Spleen (tissue), 7 donors: Measurements from ENCODE around the gene CEP57.
"Not testable (repeated sequence)": the region's sequence is repeated elsewhere in the genome, so short reads cannot be mapped to it uniquely, and the experiment has no call there.

Experiments used
- POLR2AphosphoS5 ChIP-seq, 3 donors: sonication (generic); formaldehyde crosslinking; IDR thresholded peaks; one replicate each; pipeline ENCODE4 v1.5.1; 2017; ENCODE audit warnings: antibody characterized with exemption in 3 of 3
- TF ChIP-seq, protein P1 (sequence below), 11 experiments: fragments of 200-600 bp in 7 of 11; fragments of 450-650 bp in 4 of 11; sonication (generic) in 4 of 11; IDR thresholded peaks in 8 of 11; conservative IDR thresholded peaks in 3 of 11; 1 replicate in 7 of 11; 2 replicates in 4 of 11; pipeline versions ENCODE4 v1.4.0 to v1.8.0; 2016 to 2021; ENCODE audit warnings: antibody characterized with exemption in 11 of 11, inconsistent platforms in 4 of 11, mild to moderate bottlenecking in 1 of 11
- donor health status: DM: no; HTN: no; CAD: no; lungs with moderate emphysema.
- donor health status: DM: no; HTN: no; CAD: no.
- donor health status: DM: no; HTN: no; CAD: no.

- TF ChIP-seq, protein P1, sequence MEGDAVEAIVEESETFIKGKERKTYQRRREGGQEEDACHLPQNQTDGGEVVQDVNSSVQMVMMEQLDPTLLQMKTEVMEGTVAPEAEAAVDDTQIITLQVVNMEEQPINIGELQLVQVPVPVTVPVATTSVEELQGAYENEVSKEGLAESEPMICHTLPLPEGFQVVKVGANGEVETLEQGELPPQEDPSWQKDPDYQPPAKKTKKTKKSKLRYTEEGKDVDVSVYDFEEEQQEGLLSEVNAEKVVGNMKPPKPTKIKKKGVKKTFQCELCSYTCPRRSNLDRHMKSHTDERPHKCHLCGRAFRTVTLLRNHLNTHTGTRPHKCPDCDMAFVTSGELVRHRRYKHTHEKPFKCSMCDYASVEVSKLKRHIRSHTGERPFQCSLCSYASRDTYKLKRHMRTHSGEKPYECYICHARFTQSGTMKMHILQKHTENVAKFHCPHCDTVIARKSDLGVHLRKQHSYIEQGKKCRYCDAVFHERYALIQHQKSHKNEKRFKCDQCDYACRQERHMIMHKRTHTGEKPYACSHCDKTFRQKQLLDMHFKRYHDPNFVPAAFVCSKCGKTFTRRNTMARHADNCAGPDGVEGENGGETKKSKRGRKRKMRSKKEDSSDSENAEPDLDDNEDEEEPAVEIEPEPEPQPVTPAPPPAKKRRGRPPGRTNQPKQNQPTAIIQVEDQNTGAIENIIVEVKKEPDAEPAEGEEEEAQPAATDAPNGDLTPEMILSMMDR (IDR thresholded peaks at IDR 0.05 in 8 of 11, conservative IDR thresholded peaks at IDR 0.05 in 3 of 11), result not testable (repeated sequence)
- not testable (repeated sequence) for TF ChIP-seq POLR2AphosphoS5 (IDR thresholded peaks at IDR 0.05)
These were observed 69.7 kb downstream of the CEP57 start for GRCh38 chr11:95860024-95860423.
